Eye (tissue), 1 donor: ENCODE data around the gene PDZD2.
"Not testable (repeated sequence)": the region's sequence is repeated elsewhere in the genome, so short reads cannot be mapped to it uniquely, and the experiment has no call there.

ENCODE experiments used
- DNase-seq: peaks from one replicate; pipeline ENCODE4 v3.0.0-alpha.2; 2015

Gene PDZD2

DNA sequence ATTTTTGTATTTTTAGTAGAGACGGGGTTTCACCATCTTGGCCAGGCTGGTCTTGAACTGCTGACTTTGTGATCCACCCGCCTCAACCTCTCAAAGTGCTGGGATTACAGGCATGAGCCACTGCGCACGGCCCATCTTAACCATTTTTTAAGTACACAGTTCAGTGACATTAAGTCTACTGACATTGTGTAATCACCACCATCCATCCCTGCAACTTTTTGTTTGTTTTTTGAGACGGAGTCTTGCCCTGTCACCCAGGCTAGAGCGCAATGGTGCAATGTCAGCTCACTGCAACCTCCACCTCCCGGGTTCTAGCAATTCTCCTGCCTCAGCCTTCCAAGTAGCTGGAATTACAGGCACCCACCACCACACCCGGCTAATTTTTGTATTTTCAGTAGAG lies 480.0 kb downstream of the PDZD2 start:
- not testable (repeated sequence) for DNase-seq

DNA sequence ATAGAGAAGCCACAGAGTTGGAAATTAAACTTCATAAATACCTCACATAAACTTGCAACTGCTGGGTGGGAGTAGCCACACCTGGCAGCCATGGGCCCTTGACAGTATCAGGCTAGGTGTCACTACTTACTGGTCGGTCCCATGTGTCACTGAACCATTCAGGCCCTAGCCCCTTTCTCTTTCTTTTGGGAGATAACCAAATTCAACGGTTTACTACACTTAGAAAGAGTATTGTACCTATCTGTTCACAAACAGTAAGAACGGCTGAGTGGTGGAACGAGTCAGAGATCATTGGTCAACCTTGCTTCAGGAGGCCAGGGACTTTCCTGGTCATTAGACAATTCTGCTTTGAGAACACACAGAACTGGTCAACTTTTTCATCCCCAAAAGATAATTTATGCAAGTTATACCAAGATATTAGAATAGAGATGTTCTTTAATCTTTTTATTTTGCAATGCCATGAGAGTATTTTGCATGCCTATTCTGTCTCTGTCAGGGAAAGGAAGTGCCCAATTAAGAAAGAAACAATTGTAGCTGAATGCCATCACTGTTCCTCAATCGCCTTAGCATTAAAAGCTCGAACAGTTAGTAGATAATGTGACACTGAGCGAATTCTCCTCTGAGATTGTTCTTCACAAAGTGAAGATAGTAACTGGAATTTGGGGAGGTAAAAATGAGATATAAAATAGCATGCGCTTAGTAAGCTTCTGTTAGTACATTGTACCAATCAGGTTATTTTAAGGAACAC lies 484.3 kb downstream of the PDZD2 start:
- no peak for DNase-seq

DNA sequence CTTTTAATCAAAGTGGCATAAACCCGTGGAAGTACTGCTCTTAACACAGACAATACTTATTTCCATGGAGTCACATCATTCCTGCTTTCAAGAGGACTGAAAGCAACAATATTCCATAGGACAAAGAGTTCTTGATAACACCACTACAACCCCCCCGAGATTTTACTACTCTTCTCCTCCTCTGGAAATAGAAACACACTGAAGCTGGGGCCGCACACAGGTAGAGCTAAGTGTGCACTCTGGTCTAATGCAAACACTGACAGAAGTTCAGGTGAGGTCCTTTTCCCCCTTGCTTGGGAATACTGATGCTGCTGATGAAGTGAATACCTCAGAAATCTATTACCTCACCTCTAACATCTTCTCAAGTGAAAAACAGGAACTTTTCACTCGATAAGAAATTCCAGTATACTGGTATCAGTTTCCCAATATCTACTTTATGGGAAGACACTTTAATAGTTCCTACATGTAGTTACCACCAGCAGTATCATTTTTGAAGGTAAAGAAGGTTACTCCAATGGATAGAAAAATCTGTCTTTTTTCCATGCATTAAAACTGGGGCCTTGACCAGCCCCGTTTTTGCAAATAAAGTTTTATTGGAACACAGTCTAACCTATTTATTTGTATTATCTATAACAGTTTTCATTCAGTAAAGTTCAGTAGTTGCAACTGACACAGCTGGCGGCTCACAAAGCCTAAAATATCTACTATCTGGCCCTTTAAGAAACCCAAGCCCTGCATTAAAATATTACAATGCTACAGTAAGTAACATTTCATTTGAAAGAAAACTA lies 485.2 kb downstream of the PDZD2 start:
- DNase-seq = no peak

DNA sequence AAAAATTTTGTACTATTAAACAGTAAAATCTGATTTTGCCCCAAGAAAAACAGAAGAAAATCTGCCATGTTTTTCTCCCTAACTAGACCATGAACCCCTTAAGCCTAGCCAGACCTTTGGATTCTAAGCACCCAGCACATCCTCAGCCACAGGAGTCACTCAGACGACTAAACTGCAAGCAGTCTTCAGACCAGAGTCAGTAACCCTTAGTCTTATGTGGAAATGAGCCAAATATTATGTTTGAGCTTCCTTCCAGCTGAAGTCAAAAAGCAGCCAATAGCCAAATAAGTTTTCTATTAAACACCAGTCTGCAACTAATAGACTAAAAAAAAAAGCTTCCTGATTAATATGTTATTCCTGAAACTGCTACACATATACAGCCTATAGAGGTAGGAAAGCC lies 487.8 kb downstream of the PDZD2 start:
- DNase-seq = no peak

DNA sequence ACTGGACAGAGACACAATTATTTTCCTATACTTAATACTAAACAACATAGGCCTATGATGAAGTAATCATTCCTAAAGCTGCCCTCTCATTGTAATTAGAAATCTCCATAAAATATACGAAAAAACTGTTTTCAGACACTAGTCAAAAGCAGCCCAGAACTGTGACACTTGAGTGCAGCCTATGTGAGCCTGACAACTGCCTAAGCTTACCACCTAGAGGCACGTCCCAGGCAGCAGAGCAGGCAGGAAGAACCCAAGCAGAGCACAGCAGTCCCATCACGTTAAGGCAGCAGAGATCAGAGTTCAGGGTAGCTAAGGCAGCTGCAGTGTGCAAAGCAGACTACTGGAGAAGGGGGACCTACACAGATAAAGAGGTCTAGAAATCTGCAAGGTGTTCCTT lies 488.8 kb downstream of the PDZD2 start:
- no peak for DNase-seq

DNA sequence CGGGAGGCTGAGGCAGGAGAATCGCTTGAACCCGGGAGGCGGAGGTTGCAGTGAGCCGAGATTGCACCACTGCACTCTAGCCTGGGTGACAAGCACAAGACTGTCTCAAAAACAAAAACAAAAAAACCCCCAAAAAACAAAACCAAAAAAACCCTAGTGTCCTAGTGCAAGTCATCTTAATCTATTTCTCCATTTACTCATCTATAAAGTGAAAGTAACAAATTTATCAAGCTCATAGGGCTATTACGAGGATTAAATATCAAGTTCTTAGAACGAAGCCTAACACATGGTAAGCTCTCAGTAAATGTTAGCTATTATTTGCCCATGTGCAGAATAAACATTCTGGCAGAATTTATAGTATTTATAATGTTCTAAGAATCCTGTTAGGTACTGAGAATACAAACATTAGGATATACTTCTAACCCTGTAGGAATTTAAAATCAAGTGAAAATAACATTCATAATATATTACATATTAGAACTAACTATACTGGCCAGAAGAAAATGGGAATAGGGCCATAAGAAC lies 490.2 kb downstream of the PDZD2 start:
- DNase-seq = no peak

DNA sequence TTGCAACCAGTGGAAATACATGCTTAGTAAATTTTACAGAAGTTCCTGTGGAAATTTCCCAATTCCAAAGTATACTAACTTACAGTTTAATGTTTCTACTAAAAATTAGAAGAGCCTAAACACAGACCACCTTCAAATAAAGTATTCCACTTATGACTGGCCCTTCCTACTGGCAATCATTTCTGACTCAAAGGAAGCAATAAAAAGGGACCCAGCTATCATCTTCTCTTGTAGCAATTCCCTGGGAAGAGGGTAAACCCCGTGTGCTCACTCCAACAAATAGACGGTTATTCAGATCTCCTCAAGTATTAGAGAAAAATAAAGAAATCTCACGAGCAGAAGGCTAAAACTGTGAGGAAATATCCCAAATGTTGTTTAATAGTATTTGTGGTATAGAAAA lies 491.9 kb downstream of the PDZD2 start:
- DNase-seq = no peak

DNA sequence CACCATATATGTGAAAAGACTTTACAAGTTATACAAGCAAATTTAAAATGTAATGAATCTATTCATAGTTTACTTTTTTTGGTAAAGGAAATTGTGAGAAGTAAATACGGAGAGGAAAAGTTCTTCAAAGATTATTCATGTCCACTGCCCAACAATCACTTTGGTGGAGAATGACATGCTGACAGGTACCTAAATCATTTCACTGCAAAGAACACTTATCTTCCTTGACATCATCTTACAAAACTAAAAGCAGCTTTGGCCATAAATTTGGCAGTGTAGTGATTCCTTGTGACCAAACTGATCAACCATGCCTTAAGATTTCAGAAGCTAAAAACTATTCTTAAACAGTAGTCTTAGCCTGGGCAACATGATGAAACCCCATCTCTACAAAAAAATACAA lies 492.7 kb downstream of the PDZD2 start:
- no peak for DNase-seq

DNA sequence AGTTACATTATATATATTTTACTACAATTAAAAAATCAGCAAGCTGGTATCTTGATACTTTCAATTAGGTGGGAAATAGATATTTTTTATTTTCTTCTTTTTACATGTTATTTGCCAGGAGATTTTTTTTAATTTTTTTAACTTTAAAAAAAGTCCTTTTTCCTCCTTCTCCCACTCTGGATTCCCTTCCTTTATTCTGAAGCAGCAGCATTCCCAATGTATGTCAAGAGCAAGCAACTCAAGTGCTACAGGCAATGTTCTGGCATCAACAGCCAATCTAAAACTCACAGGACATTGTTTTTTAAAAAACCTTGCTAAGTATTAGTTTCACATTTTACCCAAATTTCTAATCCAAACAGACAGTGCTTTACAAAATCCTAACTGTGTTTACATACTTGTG lies 493.8 kb downstream of the PDZD2 start:
- DNase-seq = no peak

DNA sequence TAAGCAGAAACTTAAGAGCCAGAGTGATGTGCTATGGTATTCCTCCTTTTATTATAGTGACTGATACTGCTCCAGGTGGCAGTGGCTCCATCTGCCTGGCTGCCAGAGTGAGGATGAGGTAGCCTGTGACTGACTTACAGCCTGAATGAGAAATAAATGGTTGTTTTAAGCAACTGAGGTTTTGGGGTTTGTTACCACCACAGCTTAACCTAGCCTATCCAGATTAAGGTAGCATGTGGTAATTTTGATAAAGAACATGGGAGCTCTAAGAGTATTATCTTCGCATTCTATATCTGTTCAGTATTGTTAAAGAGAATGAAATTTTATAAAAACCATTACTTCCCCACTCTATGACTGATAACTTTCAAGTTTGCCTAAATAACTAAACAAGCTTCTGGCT lies 496.2 kb downstream of the PDZD2 start:
- DNase-seq = no peak

DNA sequence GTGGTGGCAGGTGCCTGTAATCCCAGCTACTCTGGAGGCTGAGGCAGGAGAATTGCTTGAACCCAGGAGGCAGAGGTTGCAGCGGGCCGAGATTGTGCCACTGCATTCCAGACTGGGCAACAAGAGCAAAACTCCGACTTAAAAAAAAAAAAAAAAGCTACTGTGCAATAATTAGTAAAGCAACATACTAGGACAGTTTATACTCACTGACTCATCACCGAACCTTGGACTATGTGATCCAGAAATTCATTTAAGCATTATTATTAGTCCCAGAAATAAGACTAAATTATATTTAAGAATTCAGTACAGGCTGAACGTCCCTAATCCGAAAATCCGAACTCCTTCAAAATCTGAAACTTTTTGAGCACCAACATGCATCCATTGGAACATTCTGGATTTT lies 497.4 kb downstream of the PDZD2 start:
- no peak for DNase-seq

DNA sequence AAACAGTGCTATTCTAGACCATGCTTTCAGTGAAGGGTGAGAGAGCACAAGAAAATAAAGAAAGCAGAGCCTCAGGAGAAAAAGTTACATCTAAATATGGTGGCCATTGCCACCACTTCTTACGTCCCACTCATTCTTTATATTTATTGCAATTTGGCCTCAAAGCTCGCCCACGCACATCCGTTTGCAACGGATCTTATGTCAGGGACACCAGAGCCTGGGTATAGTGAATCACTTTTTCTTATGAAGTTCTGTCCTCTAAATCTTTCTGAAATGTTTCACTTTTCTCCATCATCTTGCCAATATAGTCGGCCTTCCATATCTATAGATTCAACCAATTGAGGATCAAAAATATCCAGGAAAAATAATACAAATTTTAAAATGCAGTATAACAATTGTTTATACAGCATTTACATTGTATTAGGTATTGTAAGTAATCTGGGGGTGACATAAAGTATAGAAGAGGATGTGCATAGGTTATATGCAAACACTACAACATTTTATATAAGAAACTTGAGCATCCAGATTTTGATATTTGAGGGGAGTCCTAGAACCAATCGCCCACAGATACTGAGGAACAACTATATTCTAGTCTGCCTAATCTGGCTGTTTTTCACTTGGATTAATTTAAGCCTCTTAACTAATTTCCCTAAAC lies 500.0 kb downstream of the PDZD2 start:
- no peak for DNase-seq

DNA sequence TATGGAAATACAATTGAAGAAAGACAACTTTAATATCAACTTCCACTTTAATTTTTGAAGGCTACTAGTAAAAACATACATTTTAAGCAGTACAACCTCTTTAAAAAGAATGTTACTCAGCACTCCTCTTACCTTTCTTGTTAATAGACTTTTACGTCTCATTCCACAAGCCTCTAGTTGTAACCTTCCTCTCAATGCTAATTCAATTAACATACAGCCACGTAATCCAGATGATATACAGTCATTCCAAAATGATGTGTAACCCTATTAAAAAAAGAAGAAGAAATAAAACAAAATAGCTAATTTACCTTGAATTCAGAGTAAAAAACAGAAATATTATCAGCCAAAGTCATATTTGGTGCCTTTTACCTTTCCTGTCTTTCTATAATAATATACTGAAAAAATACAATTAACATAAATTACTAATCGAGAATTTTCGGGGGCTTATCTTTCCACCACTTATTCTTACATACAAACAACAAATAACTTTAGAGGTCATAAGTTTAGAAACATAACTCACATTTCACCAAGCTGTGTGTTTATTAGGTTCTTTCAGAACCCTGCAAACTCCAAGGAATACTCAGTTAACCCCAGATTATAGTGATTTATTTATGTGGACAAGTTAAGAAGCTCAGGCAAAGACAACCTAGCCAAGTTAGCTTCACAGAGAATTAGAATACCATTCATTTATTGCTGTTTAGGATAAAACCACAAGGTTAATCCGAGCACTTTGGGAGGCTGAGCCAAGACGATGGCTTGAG lies 504.9 kb downstream of the PDZD2 start:
- DNase-seq = no peak

DNA sequence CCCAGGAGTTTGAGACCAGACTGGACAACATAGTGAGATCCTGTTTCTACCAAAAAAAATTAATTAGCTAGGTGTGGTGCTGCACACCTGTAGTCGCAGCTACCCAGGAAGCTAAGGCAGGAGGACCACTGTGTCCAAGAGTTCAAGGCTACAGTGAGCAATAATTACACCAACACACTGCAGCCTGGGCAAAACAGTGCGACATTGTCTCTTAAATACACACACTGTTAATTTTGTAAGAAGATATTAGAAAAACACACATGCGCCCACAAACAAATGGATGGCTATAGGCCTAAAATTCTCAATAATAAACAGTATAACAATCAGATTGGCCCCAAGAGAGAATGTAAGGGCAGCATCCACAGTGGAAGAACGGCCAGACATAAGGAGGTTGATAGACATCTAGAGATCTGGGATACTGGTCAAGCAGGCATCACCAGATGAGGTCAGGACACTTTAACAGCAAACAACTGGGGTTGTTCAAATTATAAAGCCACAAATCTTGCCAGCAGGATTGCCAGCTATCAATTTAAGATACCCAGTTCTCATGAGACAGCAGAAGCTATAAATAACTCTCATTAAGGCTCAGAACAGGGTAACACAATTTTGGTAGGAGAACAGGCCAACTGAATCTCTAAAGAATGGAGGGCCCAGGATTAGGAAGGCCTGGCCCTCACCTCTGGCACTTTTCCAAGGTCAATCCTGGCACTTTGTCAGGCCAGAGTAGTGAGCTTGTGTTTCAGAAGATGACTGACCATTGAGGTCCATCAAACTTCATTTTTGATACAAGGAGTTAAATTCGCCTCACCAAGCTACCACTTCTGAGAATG lies 505.7 kb downstream of the PDZD2 start:
- no peak for DNase-seq

DNA sequence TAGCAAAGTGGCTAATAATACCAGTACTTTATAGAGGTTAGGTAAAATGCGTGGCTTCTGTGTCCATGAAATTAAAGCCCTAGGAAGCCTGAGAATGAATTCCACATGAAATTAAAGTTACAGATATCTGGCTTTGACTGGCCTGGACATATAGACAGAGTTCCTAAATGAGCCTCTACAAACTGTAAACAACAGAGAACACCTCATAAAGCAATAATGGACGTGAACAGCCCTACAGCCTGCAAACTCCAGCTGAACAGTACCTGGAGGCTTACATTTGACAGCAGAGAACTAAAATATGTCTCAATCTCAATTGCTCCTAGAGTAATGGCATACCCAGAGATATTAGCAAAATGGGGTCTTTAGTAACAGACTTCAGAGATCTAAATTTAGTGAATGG lies 506.4 kb downstream of the PDZD2 start:
- no peak for DNase-seq

DNA sequence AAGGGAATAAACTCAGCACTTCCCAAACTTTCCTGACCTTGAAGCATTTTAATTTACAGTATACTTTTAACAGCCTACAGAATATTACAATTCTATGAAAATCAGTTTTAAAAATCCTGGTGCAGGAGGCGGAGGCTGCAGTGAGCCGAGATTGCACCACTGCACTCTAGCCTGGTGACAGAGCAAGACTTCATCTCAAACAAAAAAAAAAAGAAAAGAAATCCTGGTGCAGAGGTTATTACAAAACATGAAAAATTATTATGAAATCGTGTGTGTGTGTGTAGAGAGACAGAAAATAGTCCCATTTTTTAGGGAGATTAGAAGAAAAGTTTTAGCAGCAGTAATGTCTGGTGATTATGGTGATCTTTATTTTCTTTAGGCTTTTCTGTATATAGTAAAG lies 508.3 kb downstream of the PDZD2 start:
- no peak for DNase-seq

DNA sequence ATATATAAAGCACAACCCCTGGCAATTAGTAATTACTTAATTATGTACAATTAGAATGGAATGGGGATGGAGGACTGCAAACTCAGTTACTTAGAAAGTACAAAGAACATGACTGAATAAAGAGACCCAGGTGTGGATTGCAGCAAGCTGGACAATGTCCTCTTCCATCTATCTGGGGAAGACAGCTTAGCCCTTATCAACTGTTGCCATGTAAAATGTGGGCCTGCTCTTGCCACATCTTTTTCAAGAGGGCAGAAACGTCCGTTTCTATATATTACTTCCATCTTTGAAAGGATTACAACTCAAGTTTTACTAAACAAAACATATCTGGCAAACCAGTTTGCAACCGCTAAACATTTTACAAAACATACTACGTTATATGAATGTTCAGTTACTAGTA lies 509.0 kb downstream of the PDZD2 start:
- no peak for DNase-seq

DNA sequence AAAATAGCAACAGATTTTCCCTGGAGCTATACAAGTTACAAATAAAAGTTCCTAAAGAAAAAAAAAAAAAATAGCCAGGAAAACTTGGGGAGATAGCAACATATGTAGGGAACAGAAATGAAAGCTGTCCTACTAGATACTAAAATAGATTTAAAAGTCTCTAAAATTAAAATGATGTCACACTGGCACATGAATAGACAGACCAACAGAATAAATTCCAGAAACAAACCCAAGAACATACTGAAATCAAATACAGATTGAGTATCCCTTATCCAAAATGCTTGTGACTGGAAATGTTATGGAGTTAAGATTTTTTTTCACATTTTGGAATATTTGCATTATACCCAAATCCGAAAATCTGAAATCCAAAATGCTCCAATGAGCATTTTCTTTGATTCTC lies 511.4 kb downstream of the PDZD2 start:
- DNase-seq = no peak

DNA sequence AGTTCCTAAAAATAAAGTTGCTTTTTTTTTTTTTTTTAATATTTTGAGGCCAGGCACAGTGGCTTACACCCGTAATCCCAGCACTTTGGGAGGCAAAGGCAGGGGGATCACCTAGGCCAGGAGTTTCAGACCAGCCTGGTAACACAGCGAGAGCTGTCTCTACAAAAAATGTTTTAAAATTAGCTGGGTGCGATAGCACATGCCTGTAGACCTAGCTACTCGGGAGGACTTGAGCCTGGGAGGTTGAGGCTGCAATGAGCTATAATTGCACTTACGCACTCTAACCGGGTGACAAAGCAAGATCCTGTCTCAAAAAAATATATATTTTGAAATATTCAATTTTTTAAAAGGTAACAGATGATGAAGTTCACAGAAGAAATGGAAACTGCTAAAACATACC lies 512.3 kb downstream of the PDZD2 start:
- DNase-seq = no peak

DNA sequence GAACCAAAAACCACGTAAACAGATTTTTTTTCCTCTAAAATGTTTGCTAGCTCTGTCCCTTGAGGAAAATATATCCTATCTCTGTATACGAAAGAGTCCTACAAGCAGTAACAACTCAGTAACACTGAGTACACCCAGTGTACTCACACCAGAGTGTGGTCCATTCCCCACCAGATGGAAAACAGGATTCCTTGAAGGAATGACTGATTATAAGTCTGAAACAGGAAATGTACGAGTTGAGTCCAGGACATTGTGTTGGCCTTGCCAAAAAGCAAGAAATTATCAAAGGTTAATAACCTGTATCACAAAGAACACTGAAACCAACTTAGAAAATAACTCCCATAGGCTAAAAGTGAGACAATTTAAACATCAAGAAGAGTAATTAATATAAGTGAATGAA lies 514.8 kb downstream of the PDZD2 start:
- DNase-seq = no peak

DNA sequence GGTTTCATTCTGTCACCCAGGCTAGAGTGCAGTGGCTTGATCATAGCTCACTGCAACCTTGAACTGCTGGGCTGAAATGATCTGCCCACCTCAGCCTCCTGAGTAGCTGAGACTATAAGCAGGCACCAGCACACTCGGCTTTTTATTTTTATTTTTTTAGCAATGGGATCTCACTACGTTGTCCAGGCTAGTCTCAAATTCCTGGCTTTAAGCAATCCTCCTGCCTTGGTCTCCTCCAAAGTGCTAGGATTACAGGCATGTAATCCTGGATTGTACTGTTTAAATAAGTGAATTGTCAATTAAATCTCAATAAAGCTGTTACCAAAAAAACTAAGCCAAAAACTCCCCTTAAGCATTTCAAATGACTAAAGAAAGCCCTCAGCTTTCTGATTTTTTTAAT lies 516.3 kb downstream of the PDZD2 start:
- DNase-seq = no peak

DNA sequence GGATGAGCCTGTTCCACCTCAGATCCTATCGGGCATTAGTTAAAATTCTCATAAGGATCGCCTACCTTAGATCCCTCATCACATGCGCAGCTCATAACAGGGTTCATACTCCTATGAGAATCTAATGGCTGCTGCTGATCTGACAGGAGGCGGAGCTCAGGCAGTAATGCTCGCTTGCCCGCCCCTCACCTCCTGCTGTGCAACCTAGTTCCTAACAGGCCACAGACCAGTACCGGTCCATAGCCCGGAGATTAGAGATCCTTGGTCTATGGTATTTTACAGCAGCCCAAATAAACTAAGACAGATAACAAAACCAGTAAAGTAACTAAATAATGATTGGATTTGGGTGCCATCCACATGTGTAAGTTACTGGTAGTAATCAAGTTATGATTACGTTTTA lies 517.7 kb downstream of the PDZD2 start:
- DNase-seq = no peak
